Measurements from ENCODE around the gene TTLL6.

TTLL6 gene

GRCh38 chr17:48730240-48730550 is 86.8 kb downstream of the TTLL6 start:
- DNase-seq (ENCODE audit: low read depth): no peak
- TF ChIP-seq, protein P1, sequence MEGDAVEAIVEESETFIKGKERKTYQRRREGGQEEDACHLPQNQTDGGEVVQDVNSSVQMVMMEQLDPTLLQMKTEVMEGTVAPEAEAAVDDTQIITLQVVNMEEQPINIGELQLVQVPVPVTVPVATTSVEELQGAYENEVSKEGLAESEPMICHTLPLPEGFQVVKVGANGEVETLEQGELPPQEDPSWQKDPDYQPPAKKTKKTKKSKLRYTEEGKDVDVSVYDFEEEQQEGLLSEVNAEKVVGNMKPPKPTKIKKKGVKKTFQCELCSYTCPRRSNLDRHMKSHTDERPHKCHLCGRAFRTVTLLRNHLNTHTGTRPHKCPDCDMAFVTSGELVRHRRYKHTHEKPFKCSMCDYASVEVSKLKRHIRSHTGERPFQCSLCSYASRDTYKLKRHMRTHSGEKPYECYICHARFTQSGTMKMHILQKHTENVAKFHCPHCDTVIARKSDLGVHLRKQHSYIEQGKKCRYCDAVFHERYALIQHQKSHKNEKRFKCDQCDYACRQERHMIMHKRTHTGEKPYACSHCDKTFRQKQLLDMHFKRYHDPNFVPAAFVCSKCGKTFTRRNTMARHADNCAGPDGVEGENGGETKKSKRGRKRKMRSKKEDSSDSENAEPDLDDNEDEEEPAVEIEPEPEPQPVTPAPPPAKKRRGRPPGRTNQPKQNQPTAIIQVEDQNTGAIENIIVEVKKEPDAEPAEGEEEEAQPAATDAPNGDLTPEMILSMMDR (conservative IDR thresholded peaks at IDR 0.05; ENCODE audit: low read depth, low read length): no peak
- H3K4me3 ChIP-seq (ENCODE audit: low read length): no peak overlapping the region

DNA sequence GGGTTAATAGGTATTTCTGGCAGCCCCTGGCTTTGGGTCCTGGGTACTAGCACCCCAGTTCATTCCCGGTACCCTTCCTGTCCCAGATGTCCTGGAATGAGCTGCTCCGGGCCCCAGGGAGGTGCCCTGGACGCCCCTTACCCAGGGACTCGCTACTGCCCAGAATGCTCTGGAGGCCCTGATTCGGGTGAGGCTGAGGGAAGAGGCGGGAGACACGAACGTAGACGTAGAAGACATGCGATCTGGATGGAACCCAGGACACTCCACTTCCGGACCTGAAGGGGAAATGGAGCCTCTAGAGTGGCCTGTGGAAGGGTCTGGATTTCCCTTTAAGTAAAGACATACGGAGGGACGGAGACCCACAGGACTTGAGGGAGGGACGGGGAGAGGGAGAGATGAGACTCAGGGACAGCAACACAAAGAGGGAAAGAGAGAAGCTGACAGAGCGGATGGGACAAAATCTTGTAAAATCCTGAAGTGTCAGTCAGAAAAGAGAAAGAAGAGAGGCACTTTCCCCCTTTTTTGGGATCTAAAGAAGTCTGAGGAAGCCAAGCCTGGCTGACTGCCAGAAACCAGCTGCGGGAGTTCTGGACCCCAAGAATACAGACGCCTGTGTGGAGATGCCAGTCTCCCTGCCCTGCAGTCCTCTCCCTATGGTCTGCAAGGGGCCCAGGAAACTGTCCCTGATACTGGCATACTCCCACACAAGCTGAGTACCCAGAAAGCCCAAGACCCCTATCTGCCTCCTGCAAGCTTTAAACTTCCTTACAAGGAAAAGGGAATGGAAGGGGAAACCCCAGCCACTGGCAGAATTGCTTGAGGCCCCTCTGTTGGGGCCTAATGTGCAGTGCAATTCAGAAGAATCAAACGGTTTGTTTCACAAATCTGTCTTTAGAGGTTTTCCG is 87.4 kb downstream of the TTLL6 start:
- TF ChIP-seq, protein P1 (conservative IDR thresholded peaks at IDR 0.05; ENCODE audit: low read depth, low read length): no peak
- no peak for DNase-seq (ENCODE audit: low read depth)
- no peak overlapping the region for H3K4me3 ChIP-seq (ENCODE audit: low read length)

- TF ChIP-seq, protein P1 (conservative IDR thresholded peaks at IDR 0.05; ENCODE audit: low read depth, low read length): no peak
- no peak for DNase-seq (ENCODE audit: low read depth)
- no peak within 1 kb of the TSS for H3K4me3 ChIP-seq (ENCODE audit: low read length)
Observed at GRCh38 chr17:48728232-48729231, 88.5 kb downstream of the TTLL6 start, which contains the start of gene HOXB13. Gene HOXB13 (minus strand): TSS chr17:48728750. CDS start chr17:48728593, 157 bp downstream.

DNA sequence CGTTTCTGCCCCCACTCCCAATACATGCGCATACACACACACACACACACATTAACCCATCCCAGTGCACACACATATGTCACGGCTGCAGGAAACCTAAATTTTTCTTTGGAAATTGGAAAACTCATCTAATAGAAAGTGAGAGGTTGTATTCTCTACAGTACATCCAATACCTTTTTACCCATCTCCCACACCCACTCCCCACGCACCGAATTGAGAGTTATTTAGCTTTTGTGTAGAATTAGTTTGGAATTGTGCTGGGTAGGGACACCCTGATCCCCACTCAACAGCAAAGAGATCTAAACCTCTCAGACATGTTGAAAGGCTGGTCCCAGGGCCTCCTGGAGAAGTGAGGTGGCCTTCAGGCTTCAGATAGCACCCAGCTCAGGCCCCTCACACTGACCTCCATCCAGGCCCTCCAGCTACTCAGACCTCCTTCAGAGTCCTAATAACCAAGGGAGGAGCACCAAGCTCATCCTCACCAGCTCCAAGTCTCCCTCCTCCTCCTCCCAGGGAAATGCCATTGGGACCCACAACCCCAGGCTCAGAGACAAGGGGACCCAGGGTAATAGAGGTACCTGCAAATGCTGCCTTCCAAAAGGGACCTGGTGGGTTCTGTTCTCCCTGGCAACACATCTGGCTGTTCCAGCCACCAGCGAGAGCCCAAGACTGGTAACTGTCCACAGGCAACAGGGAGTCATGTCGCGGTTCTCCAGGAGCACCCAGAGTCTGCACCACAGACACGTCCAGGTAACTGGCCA is 89.4 kb downstream of the TTLL6 start:
- no peak for DNase-seq (ENCODE audit: low read depth)
- H3K4me3 ChIP-seq (ENCODE audit: low read length): no peak overlapping the region
- TF ChIP-seq, protein P1 (conservative IDR thresholded peaks at IDR 0.05; ENCODE audit: low read depth, low read length): no peak

DNA sequence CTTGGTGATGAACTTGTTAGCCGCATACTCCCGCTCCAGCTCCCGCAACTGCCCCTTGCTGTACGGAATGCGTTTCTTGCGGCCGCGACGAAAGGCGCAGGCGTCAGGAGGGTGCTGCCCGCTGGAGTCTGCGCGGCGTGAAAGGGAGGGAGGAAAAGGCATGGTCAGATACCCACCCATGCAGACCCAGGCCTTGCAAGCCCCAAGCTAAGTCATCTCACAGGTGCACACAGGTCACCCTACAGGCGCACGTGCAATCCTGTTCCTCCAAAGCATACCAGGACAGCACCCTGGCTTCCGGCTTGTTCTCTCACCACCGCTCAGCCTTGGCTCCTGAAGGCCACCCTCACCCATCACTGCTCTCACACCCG is 90.1 kb downstream of the TTLL6 start:
- no peak for DNase-seq (ENCODE audit: low read depth)
- no peak overlapping the region for H3K4me3 ChIP-seq (ENCODE audit: low read length)
- TF ChIP-seq, protein P1 (conservative IDR thresholded peaks at IDR 0.05; ENCODE audit: low read depth, low read length): no peak

DNA sequence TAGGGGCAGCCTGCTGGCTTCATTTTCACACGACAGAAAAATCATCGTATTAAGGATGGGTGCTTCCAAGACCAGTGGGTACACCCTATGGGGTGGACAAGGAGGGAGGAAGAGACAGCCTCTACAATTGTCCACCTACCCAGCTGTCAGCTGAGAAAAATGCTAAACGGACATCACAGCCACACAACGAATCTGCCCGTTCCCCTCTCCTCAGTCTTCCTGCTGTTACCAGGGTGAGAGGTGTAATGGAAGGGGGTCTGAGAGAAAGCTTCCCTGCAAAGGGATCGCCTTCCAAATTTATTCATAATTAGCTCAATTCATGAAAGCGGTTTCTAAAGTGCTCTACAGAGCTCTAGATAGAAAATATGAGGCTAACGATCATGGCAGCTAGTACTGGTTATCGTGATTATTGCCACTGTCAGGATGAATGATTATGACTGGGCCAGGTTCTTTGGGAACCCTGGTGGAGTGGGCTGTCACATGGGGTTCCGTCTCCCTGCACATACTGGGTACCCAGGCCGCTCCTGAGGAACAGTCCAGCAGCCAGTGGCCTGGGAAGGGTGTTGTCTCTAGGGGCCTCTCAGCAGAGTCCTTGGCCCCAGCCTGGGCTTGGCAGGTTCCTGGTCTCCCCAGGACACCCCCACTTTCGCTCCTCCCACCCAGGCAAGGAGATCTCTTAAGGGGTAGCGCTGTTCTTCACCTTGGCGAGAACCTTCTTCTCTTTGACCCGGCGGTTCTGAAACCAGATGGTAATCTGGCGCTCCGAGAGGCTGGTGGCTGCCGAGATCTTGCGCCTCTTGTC is 90.7 kb downstream of the TTLL6 start:
- no peak for DNase-seq (ENCODE audit: low read depth)
- TF ChIP-seq, protein P1 (conservative IDR thresholded peaks at IDR 0.05; ENCODE audit: low read depth, low read length): no peak
- H3K4me3 ChIP-seq (ENCODE audit: low read length): no peak overlapping the region

Measured in retinal pigment epithelial cell (primary cell).